GM12875 (cell line): ENCODE measurements around the gene CAMK1D.
"Not testable (repeated sequence)": the region's sequence is repeated elsewhere in the genome, so short reads cannot be mapped to it uniquely, and the experiment has no call there.

Experiments used
- H3K4me3 ChIP-seq: one replicate; pipeline ENCODE4 v1.5.1; 2011; ENCODE audit warnings: low read depth, low read length, control low read depth
- TF ChIP-seq, protein P1 (sequence below): IDR thresholded peaks from 2 replicates; pipeline ENCODE4 v1.5.1; 2011; ENCODE audit warnings: low read depth, mild to moderate bottlenecking, control low read depth, inconsistent platforms, low read length, moderate library complexity, borderline replicate concordance; ENCODE audit not compliant: insufficient read depth

The CAMK1D gene

DNA sequence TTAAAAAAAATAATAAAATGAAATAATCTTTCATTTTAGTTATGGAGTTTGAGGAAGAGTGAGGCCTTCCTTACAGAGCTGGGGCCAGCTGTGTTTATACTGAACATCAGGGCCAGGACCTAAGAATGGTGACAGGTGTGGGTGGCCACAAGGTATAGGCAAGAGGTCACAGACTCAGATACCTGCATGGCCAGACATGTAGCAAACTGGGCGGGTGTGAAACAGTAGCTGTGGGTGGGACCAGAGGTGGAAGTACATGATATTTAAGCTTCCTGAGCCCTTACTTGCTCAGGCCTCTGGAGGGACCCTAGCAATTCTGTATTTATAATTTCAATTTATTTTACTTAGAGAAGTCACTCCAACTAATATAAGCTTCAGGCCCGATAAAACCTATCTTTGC lies 27.7 kb upstream of the CAMK1D start:
- no peak overlapping the region for H3K4me3 ChIP-seq
- TF ChIP-seq, protein P1, sequence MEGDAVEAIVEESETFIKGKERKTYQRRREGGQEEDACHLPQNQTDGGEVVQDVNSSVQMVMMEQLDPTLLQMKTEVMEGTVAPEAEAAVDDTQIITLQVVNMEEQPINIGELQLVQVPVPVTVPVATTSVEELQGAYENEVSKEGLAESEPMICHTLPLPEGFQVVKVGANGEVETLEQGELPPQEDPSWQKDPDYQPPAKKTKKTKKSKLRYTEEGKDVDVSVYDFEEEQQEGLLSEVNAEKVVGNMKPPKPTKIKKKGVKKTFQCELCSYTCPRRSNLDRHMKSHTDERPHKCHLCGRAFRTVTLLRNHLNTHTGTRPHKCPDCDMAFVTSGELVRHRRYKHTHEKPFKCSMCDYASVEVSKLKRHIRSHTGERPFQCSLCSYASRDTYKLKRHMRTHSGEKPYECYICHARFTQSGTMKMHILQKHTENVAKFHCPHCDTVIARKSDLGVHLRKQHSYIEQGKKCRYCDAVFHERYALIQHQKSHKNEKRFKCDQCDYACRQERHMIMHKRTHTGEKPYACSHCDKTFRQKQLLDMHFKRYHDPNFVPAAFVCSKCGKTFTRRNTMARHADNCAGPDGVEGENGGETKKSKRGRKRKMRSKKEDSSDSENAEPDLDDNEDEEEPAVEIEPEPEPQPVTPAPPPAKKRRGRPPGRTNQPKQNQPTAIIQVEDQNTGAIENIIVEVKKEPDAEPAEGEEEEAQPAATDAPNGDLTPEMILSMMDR = no peak

DNA sequence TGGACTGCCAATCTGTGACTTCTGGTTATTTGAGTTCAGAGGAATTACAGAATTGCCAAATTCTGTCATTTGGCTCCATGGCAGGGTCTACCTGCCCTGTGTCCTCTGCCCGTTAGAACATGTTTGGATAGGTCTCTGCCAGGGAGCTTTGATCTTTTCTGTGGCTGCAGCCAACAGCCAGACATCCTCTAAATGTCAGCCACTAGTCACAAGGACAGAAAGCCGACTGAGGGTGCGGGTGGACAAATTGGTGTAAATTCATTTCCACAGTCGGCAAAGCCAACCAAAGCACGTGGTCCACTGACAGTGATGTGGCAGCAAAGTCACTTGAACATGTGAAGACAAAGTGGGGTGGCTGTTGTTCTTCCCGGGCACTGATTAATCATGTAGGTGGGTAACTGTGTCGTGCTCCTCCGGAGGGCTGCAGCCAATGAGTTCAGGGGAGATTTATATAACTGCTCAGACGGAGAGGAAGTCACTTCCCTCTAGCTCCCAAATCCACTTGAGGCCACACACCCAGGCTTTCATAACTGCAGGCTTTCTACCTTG lies 26.7 kb upstream of the CAMK1D start:
- TF ChIP-seq, protein P1 = no peak
- H3K4me3 ChIP-seq = no peak overlapping the region

DNA sequence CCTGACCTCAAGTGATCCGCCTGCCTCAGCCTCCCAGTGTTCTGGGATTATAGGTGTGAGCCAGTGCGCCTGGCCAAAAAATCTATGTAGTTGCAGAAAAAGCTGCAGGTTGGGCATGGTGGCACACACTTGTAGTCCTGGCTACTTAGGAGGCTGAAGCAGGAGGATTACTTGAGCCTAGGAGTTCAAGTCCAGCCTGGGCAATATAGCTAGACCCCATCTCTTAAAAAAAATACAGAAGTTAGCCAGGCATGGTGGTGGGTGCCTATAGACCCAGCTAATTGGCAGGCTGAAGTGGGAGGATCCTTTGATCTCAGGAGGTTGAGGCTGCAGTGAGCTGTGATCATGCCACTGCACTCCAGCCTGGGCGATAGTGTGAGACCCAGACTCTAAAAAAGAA lies 24.8 kb upstream of the CAMK1D start:
- TF ChIP-seq, protein P1 = no peak
- H3K4me3 ChIP-seq = no peak overlapping the region

DNA sequence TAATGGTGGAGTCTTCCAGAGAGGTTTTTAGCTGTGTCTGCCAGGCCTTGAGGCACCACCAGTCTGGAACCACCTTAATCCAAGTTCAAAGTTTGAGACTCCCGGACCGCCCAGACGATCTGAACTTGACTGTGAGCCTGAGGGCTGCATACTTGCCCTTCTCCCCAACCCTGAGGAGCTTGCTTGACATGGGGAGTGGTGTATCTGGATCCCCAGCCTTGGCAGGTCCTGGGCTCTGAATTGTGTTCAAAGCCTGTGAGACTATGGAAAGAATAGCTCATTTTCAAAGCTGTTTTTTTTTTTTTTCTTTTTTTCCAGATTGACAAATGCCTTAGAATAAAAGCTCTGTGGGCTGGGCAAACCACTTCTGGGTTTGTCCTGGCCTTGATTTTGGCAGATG lies 22.3 kb upstream of the CAMK1D start:
- H3K4me3 ChIP-seq = no peak overlapping the region
- TF ChIP-seq, protein P1 = no peak

DNA sequence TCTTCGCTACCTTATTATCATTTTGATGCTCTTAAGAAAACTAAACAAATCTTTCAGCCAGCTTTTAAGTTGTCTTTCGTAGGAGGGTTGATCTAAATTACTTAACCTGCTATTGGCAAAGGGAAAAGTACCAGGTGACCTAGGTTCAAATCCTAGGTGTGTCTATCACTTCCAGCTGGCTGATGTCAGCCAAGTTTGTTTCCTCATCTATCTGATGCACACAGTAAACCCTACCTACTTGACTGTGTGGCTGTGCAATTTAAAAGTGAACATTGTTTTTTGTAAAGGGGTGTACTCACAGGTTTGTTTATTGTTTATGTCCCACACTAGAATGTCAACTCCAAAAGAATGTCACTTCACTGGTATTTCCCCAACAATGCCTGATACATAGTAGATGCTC lies 21.9 kb upstream of the CAMK1D start:
- no peak overlapping the region for H3K4me3 ChIP-seq
- TF ChIP-seq, protein P1 = no peak

DNA sequence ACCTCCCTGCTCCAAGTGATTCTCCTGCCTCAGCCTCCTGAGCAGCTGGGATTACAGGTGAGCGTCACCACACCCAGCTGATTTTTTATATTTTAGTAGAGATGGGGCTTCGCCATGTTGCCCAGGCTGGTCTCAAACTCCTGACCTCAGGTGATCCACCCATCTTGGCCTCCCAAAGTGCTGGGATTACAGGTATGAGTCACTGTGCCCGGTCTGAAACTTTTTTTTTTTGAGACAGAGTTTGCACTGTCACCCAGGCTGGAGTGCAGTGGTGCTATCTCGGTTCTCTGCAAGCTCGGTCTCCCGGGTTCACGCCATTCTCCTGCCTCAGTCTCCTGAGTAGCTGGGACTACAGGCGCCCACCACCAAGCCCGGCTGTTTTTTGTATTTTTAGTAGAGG lies 21.0 kb upstream of the CAMK1D start:
- H3K4me3 ChIP-seq = not testable (repeated sequence)

DNA sequence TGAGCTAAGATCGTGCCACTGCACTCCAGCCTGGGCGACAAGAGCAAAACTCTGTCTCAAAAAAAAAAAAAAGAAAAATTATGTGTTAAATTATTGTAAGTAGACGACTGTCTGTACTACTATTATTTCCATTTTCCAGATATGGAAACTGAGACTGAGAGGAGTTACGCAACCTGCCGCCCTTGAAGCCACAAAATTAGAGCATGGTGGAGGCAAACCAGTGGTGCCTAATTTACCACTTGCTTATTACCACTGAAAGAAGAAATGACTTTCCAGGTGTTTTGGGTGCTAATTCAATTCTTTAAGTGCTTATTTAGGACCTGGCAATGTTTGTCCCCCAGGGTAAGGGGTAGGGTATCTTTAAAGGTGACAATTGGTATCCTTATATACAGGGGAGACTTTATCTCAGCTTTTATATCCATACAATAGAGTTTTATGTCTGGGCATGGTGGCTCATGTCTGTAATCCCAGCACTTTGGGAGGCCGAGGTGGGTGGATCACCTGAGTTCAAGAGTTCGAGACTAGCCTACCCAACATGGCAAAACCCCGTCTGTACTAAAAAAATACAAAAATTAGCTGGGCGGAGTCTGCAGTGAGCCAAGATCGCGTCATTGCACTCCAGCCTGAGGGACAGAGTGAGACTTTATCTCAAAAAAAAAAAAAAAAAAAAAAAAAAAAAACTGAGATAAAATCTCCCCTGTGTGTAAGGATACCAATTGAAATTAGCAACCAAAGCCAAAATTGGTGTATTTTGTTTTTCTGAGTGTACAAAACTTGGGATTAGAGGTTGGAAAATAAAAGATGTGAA lies 16.6 kb upstream of the CAMK1D start:
- TF ChIP-seq, protein P1 = no peak
- H3K4me3 ChIP-seq = peak overlapping the region; percentile 21
